ENCODE measurements around the gene RAP1GAP.

The RAP1GAP gene

DNA sequence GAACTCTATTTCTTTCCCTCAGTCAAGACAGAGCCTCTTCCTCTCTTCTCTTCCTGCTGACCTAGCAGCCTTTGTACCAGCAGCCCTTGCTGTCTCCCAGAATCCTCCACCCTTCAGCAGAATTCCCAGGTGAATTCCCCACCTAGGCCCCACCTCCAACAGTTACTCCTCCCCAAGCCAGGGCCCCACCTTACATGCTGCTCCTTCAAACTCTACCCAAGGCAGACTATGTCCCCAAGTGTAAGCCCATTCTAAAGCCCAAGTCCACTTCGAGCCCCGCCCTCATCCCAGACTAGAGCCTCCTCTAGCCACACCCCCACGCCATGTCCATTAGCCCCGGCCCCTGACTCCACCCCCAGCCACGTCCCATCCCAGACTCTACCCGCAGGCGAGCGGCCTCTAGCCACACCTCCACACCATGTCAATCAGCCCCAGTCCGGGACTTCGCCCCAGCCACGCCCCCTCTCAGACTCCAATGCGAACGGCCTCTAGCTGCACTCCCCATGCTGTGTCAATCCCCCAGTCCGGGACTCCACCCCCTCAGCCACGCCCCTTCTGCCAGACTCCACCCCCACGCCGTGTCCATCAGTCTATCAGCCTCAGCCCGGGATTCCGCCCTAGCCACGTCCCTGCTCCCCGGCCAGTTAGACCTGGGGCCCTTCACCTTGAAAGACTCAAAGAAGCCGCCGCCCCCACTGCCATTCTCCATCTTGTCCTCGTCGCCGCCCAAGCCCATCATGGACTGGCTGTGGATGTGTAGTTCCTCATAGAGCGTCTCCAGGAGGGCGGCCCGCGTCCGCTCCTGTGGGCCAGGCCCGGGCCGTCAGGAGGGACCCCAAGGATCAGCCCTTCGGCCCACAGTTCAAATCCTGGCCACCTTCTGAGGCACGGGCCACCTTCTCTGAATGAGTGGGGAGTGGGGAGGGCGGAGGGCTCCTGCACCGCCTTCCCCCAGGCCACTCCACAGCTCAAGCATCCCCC, 61.3 kb downstream of the RAP1GAP start:
- no peak for FAIRE-seq

GRCh38 chr1:21605964-21606705, 63.0 kb downstream of the RAP1GAP start:
- FAIRE-seq, result no peak

GRCh38 chr1:21605012-21605715, 64.0 kb downstream of the RAP1GAP start:
- no peak for FAIRE-seq

DNA sequence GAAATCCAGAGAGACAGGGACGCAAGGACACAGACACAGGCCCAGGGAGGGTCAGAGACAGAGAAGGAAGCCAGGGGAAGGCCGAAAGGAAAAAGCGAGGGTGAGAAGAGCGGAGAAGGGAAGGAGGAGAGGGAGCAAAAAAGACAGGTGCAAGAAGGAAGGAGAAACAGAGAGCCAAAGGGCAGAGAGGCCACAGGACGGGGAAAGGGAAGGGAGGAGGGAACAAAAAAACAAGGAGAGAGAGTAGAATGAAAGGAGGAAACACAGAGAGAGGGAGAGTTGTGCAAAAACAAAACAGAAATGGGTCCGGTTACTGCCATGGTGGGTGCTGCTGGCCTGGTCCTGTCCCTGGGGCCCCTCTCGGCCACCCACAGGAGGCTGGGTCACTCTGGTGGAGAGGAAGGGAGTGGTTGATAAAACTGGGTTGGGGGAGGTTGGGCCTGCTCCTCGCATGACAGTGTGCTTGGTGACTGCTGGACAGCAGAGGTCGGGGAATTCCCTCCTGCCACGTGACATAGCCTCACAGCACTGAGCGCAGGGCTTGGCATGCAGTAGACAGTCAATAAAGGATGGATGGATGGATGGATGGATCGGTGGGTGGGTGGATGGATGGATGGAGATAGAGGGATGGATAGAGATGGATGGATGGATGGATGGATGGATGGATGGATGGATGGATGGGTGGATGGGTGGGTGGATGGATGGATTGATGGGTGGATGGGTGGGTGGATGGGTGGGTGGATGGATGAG, 64.8 kb downstream of the RAP1GAP start:
- FAIRE-seq, result no peak

DNA sequence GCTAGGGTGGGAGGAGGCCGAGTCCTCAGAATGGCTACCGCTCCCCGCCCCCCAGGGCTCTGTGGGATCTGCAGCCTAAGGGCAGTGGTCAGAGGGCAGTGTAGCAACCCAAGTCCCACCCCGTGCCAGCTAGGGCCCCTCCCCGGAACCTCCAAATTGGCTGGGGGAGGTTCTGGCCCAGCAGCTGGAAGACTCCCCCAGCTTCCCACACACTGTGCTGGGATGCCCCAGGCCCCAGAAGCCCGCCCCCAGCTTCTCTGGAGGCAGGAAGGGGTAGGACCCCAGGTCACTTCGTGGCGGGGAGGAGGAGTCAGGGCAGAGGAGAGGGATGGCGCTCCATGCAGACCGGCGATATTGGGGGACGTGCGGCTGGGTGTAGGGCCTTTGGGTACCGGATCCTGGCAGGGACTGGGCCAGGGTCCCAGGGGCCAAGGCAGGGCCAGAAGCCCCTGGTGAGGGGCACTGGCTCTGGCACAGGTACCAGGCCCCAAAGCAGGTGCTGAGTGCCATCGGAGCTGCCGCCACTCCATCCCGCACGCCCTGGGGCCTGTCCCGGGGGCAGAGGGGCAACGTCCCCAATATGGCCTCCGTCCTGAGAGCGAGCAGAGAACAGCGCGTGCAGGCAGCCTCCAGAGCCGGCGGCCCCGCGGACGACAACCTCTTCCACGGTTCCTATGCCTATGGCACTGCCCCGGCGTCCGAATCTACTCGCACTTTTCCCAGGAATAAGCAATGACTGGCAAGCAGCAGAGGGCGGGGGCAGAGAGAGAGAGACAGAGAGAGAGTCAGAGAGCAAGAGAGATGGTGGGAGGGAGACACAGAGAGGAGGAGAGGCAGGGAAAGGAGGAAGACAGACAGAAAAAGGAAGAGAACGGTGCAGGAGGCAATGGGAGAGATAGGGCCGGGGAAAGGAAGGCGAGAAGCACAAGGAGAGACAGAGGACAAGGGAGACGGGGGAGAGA, 65.7 kb downstream of the RAP1GAP start:
- FAIRE-seq, result no peak

GRCh38 chr1:21601278-21602048, 67.7 kb downstream of the RAP1GAP start:
- no peak for FAIRE-seq

- FAIRE-seq, result no peak
Measured at GRCh38 chr1:21599402-21599801, 69.8 kb downstream of the RAP1GAP start.

DNA sequence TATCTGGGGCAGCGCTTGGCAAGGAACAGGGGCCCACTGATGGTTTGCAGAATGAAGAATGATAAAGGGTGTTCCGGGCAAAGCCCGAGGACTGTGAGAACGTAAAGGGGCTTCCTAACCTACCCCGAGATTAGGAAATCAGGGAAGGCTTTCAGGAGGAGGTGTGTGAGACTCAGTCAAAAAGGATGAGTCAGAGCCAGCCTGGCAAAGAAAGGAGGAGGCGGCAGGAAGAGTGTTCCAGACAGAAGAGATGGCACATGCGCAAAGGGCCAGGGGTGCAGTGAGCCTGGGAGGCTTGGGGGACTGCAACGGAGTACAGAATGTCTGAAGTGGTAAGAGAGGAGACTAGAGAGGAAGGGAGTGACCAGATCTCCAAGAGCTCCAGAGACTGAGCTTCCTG, 70.3 kb downstream of the RAP1GAP start:
- FAIRE-seq, result no peak

- FAIRE-seq, result no peak
Measured at GRCh38 chr1:21598417-21598816, 70.7 kb downstream of the RAP1GAP start.

GRCh38 chr1:21597753-21598152, 71.4 kb downstream of the RAP1GAP start:
- no peak for FAIRE-seq

GRCh38 chr1:21596628-21597027, 72.5 kb downstream of the RAP1GAP start:
- FAIRE-seq, result no peak

- no peak for FAIRE-seq
Measured at GRCh38 chr1:21596174-21596573, 73.0 kb downstream of the RAP1GAP start.

GRCh38 chr1:21594935-21595897, 73.9 kb downstream of the RAP1GAP start:
- FAIRE-seq, result no peak

- FAIRE-seq, result no peak
Measured at GRCh38 chr1:21594501-21594900, 74.7 kb downstream of the RAP1GAP start.

- no peak for FAIRE-seq
Measured at GRCh38 chr1:21593231-21593630, 75.9 kb downstream of the RAP1GAP start.

GRCh38 chr1:21592086-21592865, 76.9 kb downstream of the RAP1GAP start:
- FAIRE-seq, result no peak

DNA sequence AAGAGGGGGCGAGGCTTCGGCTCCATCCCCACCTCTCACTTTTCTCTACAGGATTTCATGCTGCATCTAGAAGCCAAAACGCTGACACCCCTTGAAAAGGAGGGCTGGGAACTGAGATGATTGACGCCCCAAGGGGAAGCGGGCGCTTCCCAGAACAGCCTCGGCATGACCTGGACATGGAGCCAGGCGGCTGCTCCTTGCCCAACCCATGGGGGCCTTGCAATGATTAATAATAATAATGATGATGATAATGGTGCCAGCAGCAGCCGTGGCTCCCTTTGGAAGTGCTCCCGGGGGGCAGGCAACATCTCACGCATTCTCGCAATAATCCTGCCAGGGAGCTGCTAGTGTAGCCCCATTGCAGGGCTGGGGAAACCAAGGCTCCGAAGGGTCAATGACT, 78.2 kb downstream of the RAP1GAP start:
- FAIRE-seq, result no peak

Data from endometrium (tissue), 2 donors.